Stimulated activated CD4-positive, alpha-beta T cell treated with anti-CD3 and anti-CD28 coated beads, Interleukin-12 subunit alpha, Interleukin-12 subunit beta, amount 100 ng/mL, for 24 hours (primary cell): ENCODE data around the gene RNU5D-1.
"Not testable (repeated sequence)": the region's sequence is repeated elsewhere in the genome, so short reads cannot be mapped to it uniquely, and the experiment has no call there.

Experiments
- DNase-seq, 2 experiments: peaks; one replicate each; pipeline ENCODE4 v3.0.0-alpha.2; 2020; ENCODE audit warnings: low read depth in 2 of 2

Gene RNU5D-1

DNA sequence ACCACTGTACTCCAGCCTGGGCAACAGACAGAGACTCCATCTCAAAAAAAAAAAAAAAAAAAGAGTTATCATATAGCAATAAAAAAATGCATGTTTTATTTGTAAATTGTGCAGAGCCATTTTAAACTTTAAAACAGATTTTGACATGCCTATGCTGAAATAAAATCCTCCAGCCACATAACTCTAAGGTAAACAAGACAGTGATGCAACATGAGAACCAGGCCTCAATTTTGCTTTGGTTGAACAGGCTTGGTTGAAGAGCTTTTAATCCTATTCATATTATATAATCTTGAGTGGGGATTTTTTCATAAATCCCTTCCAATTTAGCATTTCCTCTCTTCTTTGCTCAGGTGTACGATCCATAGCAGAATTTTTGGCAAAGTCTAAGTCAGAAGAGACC, 30.4 kb downstream of the RNU5D-1 start:
- no peak for DNase-seq

DNA sequence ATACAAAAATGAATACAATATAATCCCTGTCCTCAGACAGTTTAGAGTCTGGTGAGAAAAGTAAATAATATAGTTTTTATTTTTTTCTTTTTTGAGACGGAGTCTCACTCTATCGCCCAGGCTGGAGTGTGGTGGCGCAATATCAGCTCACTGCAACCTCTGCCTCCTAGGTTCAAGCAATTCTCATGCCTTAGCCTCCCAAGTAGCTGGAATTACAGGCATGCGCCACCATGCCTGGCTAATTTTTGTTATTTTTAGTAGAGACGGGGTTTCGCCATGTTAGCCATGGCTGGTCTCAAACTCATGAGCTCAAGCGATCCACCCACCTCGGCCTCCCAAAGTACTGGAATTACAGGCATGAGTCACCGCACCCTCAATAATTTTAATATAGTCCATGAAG, 31.6 kb downstream of the RNU5D-1 start:
- not testable (repeated sequence) for DNase-seq

DNA sequence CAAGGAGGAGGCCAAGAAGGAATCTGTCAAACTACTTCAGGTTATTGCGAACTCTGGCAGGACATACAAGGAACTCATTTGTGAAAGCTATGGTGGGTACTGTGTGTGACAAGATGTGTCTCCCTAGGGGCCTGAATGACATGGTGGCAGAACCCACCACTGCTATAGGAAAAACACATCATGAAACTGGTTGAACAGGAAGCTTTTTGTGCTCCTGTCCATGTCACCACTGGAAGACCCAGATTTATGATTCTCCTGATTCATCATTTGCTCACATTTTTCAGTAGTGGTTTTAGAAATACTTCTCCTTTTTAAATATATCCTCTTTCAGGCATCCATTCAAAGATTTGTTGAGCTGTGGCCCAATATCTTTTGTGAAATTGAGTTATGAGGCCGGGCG, 32.8 kb downstream of the RNU5D-1 start:
- DNase-seq = no peak

DNA sequence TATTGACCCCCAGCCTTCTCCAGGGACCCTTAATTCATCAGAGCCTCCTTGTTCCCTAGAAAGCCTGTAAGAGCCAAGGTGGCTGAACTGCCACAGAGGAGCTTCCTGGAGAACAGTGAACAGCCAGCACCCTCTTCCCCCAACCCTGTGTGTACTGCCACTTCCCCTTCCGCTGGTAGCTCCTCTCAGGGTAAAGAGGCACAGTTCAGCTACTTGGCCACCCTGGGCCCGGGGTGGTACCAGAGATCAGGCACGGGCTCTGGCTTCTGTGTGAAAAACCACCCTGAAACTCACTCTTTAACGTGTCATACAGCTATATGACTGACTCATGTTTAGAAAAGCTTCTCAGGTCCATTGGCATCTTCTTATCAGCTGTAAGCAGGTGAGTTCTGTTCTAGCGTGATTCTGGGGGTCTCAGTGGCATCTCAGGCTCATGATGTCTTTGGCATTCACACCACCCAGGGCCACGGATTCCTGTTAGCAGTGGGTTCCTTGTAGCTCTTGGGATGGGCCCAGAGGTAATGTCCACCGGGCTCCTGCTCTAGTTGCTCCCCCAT, 34.1 kb downstream of the RNU5D-1 start:
- DNase-seq = no peak

DNA sequence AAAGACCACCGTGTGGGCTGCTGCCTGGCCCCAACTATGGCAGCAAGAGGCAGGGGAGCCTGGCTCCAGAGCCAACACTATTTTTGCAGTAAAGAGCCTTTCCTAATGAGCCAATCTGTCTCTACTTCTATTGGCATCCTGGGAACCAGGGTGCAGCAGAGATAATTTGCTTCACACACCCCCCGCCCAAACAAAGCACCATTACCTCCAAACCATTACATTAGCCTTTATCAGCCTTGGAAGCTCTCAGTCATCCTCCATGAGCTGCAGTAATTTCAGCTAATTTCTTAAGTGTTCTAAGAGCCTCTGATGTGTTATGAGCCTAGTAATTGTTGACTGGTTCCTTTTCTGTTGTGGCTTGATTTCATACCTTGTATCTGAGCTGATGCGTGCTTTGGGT, 34.9 kb downstream of the RNU5D-1 start:
- no peak for DNase-seq

DNA sequence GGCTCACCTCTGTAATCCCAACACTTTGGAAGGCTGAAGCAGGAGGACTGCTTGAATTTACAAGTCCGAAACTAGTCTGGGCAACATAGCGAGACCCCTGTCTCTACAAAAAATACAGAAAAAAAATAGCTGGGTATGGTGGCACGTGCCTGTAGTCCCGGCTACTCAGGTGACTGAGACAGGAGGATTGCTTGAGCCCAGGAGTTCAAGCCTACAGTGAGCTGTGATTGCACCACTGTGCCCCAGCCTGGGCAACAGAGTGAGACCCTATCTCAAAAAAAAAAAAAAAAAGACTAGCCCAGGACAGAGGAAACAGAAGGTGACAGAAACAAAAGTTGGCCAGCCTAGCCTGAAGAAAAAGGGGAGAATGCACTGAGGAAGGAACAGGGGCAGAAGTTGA, 35.3 kb downstream of the RNU5D-1 start:
- no peak for DNase-seq

DNA sequence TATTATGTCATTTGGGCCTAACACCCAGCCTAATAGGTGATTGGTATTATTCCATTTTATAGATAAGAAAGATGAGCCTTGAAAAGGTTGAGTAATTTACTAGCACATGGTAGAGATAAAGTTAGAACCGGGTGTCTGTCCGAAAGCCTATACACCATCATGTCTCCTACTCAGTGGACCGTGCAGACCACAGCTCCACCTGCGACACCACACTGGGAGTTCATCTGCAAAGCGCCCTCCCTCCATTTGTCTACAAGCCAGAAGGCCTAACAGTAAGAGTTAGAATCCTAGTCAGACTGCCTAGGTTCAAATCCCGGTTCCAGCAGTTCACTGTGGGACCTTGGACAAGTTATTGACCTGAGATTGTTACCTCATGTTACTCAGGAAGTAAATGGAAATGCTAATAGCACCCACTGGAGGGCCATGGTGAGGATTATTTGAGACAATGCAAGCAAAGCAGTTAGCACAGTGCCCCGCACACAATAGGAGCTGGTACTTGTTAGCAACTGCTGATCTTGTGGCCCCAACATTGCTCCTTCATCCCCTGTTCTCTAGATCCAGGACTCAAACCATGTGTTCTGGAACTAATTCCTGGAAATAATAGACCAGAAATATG, 36.0 kb downstream of the RNU5D-1 start:
- no peak for DNase-seq

DNA sequence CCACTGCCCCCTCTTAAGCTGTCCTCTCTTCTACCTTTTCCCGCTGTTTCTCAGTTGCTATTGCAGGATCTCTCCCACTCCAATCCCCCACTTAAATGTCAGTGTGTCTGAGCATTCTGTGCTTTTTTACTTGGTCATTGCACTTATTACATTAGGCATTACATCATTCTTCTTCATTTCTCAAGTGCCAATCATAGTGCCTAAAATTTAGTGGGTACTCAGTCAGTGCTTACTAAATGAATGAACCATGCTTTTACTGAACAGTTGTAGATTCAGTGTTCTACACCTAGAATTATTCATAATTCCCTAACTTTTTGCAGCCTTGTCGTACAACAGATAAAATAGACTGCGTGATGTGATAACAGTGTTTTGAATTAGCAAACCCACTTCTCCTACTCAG, 37.1 kb downstream of the RNU5D-1 start:
- no peak for DNase-seq

DNA sequence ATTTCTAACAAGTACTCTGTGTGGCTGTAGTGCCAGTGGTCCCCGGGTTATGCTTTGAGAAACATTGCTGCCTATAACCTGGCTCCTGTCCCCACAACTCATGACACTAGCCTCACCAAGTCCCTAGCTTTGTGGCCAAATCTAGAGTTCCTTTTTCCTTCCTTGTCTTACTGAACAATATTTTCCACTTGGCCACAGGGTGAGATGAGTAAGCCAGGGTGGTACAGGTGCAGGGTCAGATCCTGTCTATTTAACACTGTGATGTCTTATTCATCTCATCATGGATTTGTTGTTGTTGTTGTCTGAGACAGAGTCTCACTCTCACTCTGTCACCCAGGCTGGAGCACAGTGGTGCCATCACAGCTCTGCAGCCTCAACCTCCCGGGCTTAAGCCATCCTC, 37.8 kb downstream of the RNU5D-1 start:
- DNase-seq = no peak

DNA sequence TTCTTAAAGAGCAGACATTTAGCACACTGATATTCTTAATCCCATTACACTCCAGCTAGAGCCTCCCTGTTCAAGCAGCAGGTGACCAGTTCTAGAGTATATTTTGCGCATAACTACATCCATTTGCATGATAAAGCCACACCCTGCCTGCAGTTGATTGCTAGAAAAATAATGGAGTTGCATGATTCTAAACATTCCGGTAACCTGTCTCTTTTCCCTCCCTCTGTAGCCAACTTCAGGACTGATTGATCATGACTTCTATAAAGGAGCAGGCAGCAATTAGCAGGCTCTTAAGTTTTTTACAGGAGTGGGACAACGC, 41.6 kb downstream of the RNU5D-1 start:
- no peak for DNase-seq

DNA sequence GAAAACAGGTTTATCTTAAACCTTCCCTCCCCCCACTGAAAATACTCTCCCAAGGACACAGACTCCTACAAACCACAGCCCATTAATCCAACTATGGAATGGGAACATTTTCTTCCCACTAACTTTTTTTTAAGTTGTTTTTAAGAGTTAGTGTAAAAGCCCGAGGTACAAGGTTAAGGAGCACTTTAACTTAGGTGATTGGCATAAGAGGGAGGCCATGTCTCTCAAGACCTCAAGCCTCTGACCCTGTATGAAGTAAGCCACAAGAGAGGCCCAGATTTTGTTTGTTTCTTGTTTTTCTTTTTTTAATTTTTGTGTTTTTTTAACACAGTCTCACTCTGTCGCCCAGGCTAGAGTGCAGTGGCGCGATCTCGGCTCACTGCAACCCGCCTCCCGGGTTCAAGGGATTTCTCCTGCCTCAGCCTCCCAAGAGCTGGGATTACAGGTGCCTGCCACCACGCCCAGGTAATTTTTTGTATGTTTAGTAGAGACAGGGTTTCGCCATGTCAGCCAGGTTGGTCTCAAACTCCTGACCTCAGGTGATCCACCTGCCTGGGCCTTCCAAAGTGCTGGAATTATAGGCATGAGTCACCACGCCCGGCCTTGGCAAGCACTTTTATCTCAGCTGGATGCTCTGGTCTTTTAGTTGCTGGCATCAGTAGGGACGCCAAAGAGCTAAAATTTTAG, 42.1 kb downstream of the RNU5D-1 start:
- no peak for DNase-seq

DNA sequence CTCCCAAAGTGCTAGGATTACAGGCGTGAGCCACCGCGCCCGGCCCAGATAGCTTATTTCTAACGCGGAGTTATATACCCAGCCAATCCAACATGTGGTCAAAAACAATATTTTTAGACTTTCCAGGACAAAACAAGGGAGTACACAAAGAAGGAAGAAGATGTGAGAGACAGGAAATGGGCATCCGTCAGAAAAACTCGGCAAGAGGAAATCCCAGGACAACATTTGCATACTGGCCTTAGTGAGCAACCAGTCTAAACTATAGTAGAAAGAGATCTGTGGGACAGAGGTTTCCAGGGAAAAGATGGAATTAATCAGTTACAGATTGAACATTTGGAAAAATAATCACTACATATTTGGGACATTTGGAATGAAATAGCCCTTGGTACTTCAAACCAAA, 45.1 kb downstream of the RNU5D-1 start:
- DNase-seq = no peak

DNA sequence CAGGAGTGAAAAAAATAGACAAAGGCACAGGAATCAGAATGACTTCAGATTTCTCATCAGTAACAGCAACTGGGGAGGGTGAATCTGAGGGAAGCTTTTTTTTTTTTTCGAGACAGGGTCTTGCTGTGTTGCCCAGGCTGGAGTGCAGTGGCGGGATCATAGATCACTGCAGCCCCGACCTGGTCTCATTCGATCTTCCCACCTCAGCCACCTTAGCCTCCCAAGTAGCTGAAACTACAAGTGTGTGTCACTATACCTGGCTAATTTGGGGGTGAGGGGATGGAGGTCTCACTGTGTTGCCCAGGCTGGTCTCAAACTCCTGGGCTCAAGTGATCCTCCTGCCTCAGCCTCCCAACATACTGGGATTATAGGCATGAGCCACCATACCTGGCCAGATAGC, 45.8 kb downstream of the RNU5D-1 start:
- DNase-seq = no peak

DNA sequence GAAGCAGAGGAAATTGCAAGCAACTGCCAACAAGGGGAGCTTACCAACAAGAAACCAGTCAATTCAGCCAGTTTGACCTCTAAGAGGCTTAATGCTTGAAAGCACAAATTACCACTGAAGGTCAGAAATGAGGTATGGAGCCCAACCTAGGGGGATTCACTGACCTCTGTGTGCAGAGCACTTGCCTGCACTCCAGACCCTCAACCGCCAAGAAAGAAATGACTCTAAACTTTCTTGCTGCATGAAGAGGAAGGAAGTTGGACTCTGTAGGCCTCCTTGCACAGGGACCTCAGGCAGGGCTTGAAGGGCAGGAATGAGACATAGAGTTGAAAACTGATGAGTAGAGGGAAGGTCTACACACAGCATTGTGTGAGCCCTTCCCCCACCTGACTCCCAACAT, 46.4 kb downstream of the RNU5D-1 start:
- no peak for DNase-seq

DNA sequence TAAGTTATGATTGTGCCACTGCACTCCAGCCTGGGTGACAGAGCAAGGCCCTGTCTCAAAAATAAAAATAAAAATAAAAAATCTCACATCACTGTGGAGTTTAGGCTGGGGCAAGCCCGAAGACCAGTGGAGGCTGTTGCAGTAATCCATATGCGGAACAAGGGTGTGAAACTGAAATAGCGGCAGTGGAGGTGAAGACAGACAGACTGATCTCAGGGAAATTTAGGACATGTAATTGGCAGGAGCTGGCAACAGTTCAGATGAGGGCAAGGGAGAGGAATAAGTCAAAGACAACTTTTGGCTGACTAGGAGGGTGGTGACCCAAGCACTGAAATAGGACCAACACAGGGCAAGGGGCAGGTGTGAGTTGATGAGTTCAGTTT, 48.1 kb downstream of the RNU5D-1 start:
- DNase-seq = no peak

DNA sequence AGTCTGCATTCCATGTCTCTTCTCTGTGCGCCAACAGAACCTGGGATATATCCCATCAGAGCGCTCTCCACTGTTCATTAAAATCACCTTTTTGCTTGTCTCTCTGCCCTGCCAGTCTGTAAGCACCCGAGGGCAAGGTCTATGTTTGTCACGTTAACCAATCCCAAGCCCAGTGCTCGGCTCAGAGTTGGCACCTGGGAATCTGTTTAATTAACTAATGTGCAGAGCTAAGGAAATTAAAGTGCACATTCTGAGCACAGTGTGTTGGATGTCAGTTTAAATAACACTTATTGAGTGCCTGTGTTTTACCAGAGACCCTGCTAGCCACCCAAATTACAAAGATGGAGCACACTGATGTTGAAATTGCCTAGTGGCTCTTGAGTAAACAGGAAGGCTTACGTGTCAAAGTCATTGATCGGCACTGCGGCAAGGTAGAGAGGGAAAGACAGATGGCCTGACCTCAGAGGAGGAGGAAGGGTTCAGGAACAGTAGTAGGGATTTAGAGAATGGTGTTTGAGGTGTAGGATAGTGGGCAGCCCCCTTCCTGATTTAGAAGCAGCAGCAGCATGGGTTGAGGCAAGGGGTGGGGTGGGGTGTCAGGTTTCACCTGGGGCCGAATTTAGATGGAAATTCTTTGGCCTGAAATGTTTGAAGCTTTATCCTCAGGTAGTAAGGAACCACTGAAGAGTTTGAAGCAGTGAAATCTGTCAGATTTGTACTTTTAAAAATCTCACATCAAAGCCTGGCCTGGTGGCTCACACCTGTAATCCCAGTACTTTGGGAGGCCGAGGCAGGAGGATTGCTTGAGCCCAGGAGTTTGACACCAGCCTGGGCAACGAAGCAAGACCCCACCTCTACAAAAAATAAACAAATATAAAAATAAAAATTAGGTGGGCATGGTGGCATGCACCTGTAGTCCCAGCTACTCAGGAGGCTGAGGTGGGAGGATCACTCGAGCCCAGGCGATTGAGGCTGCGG, 48.8 kb downstream of the RNU5D-1 start:
- DNase-seq = no peak
